Transverse colon (tissue), 4 donors: Measurements from ENCODE around the gene TNFRSF18. TPM values are rescaled to one million over a fixed set of nuclear protein-coding genes. Genes with fewer than 3 reads are reported as not detected.

ENCODE experiments used
- DNase-seq: peaks from one replicate; pipeline ENCODE4 v3.0.0-alpha.2; 2019
- H3K27ac ChIP-seq, 4 donors: fragments of 200-600 bp; sonication (generic); 2 replicates each; pipeline ENCODE4 v1.5.1; 2016 to 2018; ENCODE audit warnings: inconsistent platforms in 4 of 4
- H3K27me3 ChIP-seq: fragments of 200-600 bp; sonication (generic); 2 replicates; pipeline ENCODE4 v1.5.1; 2017; ENCODE audit warnings: inconsistent platforms
- H3K36me3 ChIP-seq, 4 donors: fragments of 200-600 bp; sonication (generic); 2 replicates each; pipeline ENCODE4 v1.5.1; 2017 to 2019; ENCODE audit warnings: inconsistent platforms in 4 of 4
- H3K4me1 ChIP-seq, 4 donors: fragments of 200-600 bp; sonication (generic); 2 replicates each; pipeline ENCODE4 v1.5.1; 2017 to 2020; ENCODE audit warnings: inconsistent platforms in 4 of 4
- H3K4me3 ChIP-seq, 4 donors: fragments of 200-600 bp; sonication (generic); 1 replicate in 1 of 4; 2 replicates in 3 of 4; pipeline versions ENCODE4 v1.5.1 to v1.6.1; 2017 to 2019; ENCODE audit warnings: inconsistent platforms in 4 of 4
- H3K9me3 ChIP-seq, 2 donors: fragments of 200-600 bp; sonication (generic); 2 replicates each; pipeline ENCODE4 v1.5.1; 2017 to 2019; ENCODE audit warnings: inconsistent platforms in 2 of 2
- EP300 ChIP-seq: sonication (generic); formaldehyde crosslinking; IDR thresholded peaks from one replicate; pipeline ENCODE4 v1.6.1; 2017; ENCODE audit warnings: antibody characterized with exemption, low read depth
- POLR2A ChIP-seq: fragments of 450-650 bp; IDR thresholded peaks from one replicate; pipeline ENCODE4 v1.6.1; 2016; ENCODE audit warnings: antibody characterized with exemption, mild to moderate bottlenecking, moderate library complexity
- POLR2AphosphoS5 ChIP-seq, 3 donors: sonication (generic); formaldehyde crosslinking; IDR thresholded peaks; one replicate each; pipeline ENCODE4 v1.6.1; 2016; ENCODE audit warnings: antibody characterized with exemption in 3 of 3
- WGBS, 2 donors: methylation state at CpG; one replicate each; pipeline ENCODE4 v1.1.5; 2018; ENCODE audit warnings: low coverage in 1 of 2; 5-methylcytosine and 5-hydroxymethylcytosine counted together
- in situ Hi-C, 4 donors: fragments of 200-750 bp; cut with MboI; loops; one replicate each; pipeline versions ENCODE4 v1.15.0 to v1.15.1; 2017; ENCODE audit warnings: low sequenced_read_pairs in 3 of 4, low pct_ligation_motif_present in 1 of 4, low pct_unique_long_range_greater_than_20kb in 1 of 4
- intact Hi-C: fragments of 100-400 bp; cut with DNase I; formaldehyde crosslinking; loops from one replicate; pipeline ENCODE4 v1.15.1; 2023; ENCODE audit warnings: low total_unique reads
- total RNA-seq, 4 donors: library from RNA; depleted of rRNA; stranded (reverse); fragments of >200 nt; gene quantifications; one replicate each; pipeline ENCODE4 v1.1.0, GENCODE V29; 2016
- TF ChIP-seq, protein P1 (sequence below), 5 experiments: fragments of 200-600 bp in 3 of 5; fragments of 450-650 bp in 2 of 5; sonication (generic) in 3 of 5; IDR thresholded peaks; 1 replicate in 2 of 5; 2 replicates in 3 of 5; pipeline ENCODE4 v1.5.1; 2016 to 2017; ENCODE audit warnings: antibody characterized with exemption in 5 of 5, inconsistent platforms in 3 of 5, mild to moderate bottlenecking in 2 of 5, moderate library complexity in 1 of 5

Gene TNFRSF18
- total RNA-seq, 4 donors from 2014 or later: 3.3 to 7.9 TPM; not detected in 2

GRCh38 chr1:1183221-1183747 is 23.1 kb downstream of the TNFRSF18 start:
- in situ Hi-C loops: no loop called here
- intact Hi-C loops: no loop called here
- peaks cover 10% of the 10 kb centered on the region for H3K27me3 ChIP-seq
- DNase-seq: no peak
- no peaks in the 10 kb centered on the region for H3K9me3 ChIP-seq
- no peak overlapping the region for H3K4me3 ChIP-seq
- 71 to 94% methylated on average over 7 to 20 of the region's 21 CpGs for WGBS, 2 donors
- H3K27ac ChIP-seq: no peak overlapping the region
- H3K4me1 ChIP-seq: no peaks in the 10 kb centered on the region
- no peak for TF ChIP-seq POLR2AphosphoS5 (IDR thresholded peaks at IDR 0.05)
- TF ChIP-seq EP300: no peak
- H3K36me3 ChIP-seq: no peaks in the 10 kb centered on the region

DNA sequence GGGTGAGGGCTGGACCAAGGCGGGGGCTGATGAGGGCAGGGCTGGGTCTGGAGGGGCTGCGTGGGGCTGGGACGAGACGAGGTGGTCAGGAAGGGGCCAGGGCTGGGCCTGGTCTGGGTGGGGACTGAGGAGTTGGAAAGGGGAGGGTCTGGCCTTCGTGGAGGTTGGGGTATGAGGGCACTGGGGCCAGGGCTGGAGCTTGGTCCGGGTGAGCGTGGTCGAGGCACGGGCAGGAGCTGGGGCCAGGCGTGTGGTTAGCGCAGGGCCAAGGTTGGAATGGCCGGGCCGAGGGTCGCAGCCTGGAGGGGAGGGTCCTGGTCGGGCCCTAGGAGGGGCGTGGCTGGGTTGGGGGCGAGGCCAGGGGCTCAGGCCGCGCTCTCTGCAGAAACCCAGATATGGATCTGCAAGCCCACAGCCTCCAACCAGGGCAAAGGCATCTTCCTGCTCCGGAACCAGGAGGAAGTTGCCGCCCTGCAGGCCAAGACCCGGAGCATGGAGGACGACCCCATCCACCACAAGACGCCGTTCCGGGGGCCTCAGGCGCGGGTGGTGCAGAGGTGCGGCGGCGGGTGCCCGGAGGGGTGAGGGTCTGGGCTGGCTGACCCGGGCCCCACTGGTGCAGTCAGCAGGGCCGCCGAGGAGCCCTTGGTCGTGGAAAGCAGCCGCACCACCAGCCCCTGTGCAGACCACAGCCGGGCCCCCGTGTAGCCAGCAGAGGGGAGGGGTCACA is 23.7 kb downstream of the TNFRSF18 start:
- peaks cover 14% of the 10 kb centered on the region for H3K27me3 ChIP-seq
- 71 to 89% methylated on average over 8 to 36 of the region's 39 CpGs for WGBS, 2 donors
- in situ Hi-C loops: no loop called here

GRCh38 chr1:1181938-1182410 is 24.4 kb downstream of the TNFRSF18 start:
- intact Hi-C loops: no loop called here
- H3K27ac ChIP-seq: no peak overlapping the region
- peak; percentile 6 for DNase-seq
- H3K27me3 ChIP-seq: peaks cover 21% of the 10 kb centered on the region
- H3K9me3 ChIP-seq: no peaks in the 10 kb centered on the region
- WGBS, 2 donors: 77 to 80% methylated on average over 1 to 18 of the region's 21 CpGs
- in situ Hi-C loops: no loop called here
- TF ChIP-seq POLR2AphosphoS5 (IDR thresholded peaks at IDR 0.05) (no peak), EP300 (no peak), POLR2A (no peak)
- TF ChIP-seq, protein P1, sequence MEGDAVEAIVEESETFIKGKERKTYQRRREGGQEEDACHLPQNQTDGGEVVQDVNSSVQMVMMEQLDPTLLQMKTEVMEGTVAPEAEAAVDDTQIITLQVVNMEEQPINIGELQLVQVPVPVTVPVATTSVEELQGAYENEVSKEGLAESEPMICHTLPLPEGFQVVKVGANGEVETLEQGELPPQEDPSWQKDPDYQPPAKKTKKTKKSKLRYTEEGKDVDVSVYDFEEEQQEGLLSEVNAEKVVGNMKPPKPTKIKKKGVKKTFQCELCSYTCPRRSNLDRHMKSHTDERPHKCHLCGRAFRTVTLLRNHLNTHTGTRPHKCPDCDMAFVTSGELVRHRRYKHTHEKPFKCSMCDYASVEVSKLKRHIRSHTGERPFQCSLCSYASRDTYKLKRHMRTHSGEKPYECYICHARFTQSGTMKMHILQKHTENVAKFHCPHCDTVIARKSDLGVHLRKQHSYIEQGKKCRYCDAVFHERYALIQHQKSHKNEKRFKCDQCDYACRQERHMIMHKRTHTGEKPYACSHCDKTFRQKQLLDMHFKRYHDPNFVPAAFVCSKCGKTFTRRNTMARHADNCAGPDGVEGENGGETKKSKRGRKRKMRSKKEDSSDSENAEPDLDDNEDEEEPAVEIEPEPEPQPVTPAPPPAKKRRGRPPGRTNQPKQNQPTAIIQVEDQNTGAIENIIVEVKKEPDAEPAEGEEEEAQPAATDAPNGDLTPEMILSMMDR (IDR thresholded peaks at IDR 0.05): no peak
- no peaks in the 10 kb centered on the region for H3K4me1 ChIP-seq
- H3K4me3 ChIP-seq: no peak overlapping the region
- H3K36me3 ChIP-seq: no peaks in the 10 kb centered on the region

More for the DNA sequence above, 23.7 kb downstream of the TNFRSF18 start:
- Histone ChIP-seq H3K4me1 (no peaks in the 10 kb centered on the region), H3K4me3 (no peak overlapping the region), H3K9me3 (no peaks in the 10 kb centered on the region), H3K36me3 (no peaks in the 10 kb centered on the region), H3K27ac (no peak overlapping the region)
- no peak for TF ChIP-seq POLR2A
- no peak for TF ChIP-seq POLR2AphosphoS5 (IDR thresholded peaks at IDR 0.05)
- TF ChIP-seq, protein P1 (IDR thresholded peaks at IDR 0.05): no peak
- TF ChIP-seq EP300: no peak
- intact Hi-C loops: no loop called here
- DNase-seq: peak; percentile 7

GRCh38 chr1:1181129-1181937 is 25.1 kb downstream of the TNFRSF18 start:
- intact Hi-C loops (no loop called here), in situ Hi-C loops (no loop called here)
- Histone ChIP-seq H3K4me3 (no peak overlapping the region), H3K9me3 (no peaks in the 10 kb centered on the region), H3K36me3 (no peaks in the 10 kb centered on the region), H3K27ac (no peak overlapping the region), H3K4me1 (no peaks in the 10 kb centered on the region), H3K27me3 (peaks cover 28% of the 10 kb centered on the region)
- TF ChIP-seq POLR2A: no peak
- no peak for TF ChIP-seq POLR2AphosphoS5 (IDR thresholded peaks at IDR 0.05)
- TF ChIP-seq EP300: no peak
- TF ChIP-seq, protein P1 (IDR thresholded peaks at IDR 0.05): no peak
- DNase-seq: peak; percentile 7
- WGBS, 2 donors: 82 to 95% methylated on average over 4 to 25 of the region's 26 CpGs
